Ishikawa (cell line): ENCODE measurements around the gene BEX3.

Source experiments
- CEBPB ChIP-seq: IDR thresholded peaks from 2 replicates; pipeline ENCODE4 v1.6.1; 2012
- FOXM1 ChIP-seq: IDR thresholded peaks from 2 replicates; pipeline ENCODE4 v1.6.1; 2012; ENCODE audit warnings: low read depth, borderline replicate concordance
- TCF12 ChIP-seq: IDR thresholded peaks from 2 replicates; pipeline ENCODE4 v1.6.1; 2012; ENCODE audit warnings: low read depth
- TEAD4 ChIP-seq: IDR thresholded peaks from 2 replicates; pipeline ENCODE4 v1.6.1; 2012
- YY1 ChIP-seq: IDR thresholded peaks from 2 replicates; pipeline ENCODE4 v1.6.1; 2012; ENCODE audit warnings: low read depth
- ZBTB7A ChIP-seq: IDR thresholded peaks from 2 replicates; pipeline ENCODE4 v1.6.1; 2012; ENCODE audit warnings: low read depth

- TF ChIP-seq FOXM1 (no peak), CEBPB (no peak), YY1 (no peak), TEAD4 (no peak), TCF12 (no peak), ZBTB7A (no peak)
These were observed 19.5 kb upstream of the BEX3 start for GRCh38 chrX:103356858-103357257.
